Stimulated activated naive CD8-positive, alpha-beta T cell treated with anti-CD3 and anti-CD28 coated beads, Interleukin-15, Interleukin-2, amounts not matched to agents 100 U/mL and 50 U/mL, for 24 hours (primary cell): ENCODE data around the gene CNNM2.
A peak's percentile ranks its signal among the peaks of the same experiment; 100 is the strongest.
"Not testable (repeated sequence)": the region's sequence is repeated elsewhere in the genome, so short reads cannot be mapped to it uniquely, and the experiment has no call there.

Experiments used
- ATAC-seq: fragments of 150-1000 bp; cut with Tn5 transposase; one replicate; pipeline ENCODE4 v1.10.0; 2021
- DNase-seq: peaks from one replicate; pipeline ENCODE4 v3.0.0; 2021

The CNNM2 gene

GRCh38 chr10:103041391-103041790 is 123.3 kb downstream of the CNNM2 start:
- ATAC-seq (no peak), DNase-seq (no peak)

- no peak for ATAC-seq
- DNase-seq: no peak
Observed at GRCh38 chr10:103042129-103042528, 124.0 kb downstream of the CNNM2 start.

- ATAC-seq: no peak
Observed at GRCh38 chr10:103042908-103043307, 124.8 kb downstream of the CNNM2 start.

GRCh38 chr10:103044942-103045489 is 126.9 kb downstream of the CNNM2 start:
- ATAC-seq: no peak
- DNase-seq: no peak

More at GRCh38 chr10:103042908-103043307, 124.8 kb downstream of the CNNM2 start:
- no peak for DNase-seq

GRCh38 chr10:103045961-103046360 is 127.9 kb downstream of the CNNM2 start:
- no peak for ATAC-seq
- no peak for DNase-seq

GRCh38 chr10:103047381-103047780 is 129.3 kb downstream of the CNNM2 start:
- DNase-seq (no peak), ATAC-seq (no peak)

GRCh38 chr10:103049237-103049636 is 131.1 kb downstream of the CNNM2 start:
- ATAC-seq (no peak), DNase-seq (no peak)

- ATAC-seq: peak; percentile 86
- peak; percentile 45 for DNase-seq
Observed at GRCh38 chr10:103053659-103054581, 135.8 kb downstream of the CNNM2 start.

GRCh38 chr10:103054621-103055020 is 136.5 kb downstream of the CNNM2 start:
- peak; percentile 14 for ATAC-seq

GRCh38 chr10:103055105-103055504 is 137.0 kb downstream of the CNNM2 start:
- DNase-seq (no peak), ATAC-seq (no peak)

More at GRCh38 chr10:103054621-103055020, 136.5 kb downstream of the CNNM2 start:
- no peak for DNase-seq

- no peak for ATAC-seq
Observed at GRCh38 chr10:103058034-103058433, 139.9 kb downstream of the CNNM2 start.

GRCh38 chr10:103060575-103060974 is 142.5 kb downstream of the CNNM2 start:
- no peak for DNase-seq
- no peak for ATAC-seq

More at GRCh38 chr10:103058034-103058433, 139.9 kb downstream of the CNNM2 start:
- DNase-seq: no peak

- ATAC-seq (no peak), DNase-seq (no peak)
Observed at GRCh38 chr10:103062854-103063590, 144.9 kb downstream of the CNNM2 start.

GRCh38 chr10:103064956-103065355 is 146.9 kb downstream of the CNNM2 start:
- DNase-seq (no peak), ATAC-seq (no peak)

- no peak for DNase-seq
- ATAC-seq: no peak
Observed at GRCh38 chr10:103066141-103067098, 148.3 kb downstream of the CNNM2 start.

- not testable (repeated sequence) for ATAC-seq, DNase-seq
Observed at GRCh38 chr10:103067099-103067477, 149.0 kb downstream of the CNNM2 start.

GRCh38 chr10:103067484-103067883 is 149.4 kb downstream of the CNNM2 start:
- no peak for ATAC-seq
- DNase-seq: no peak

GRCh38 chr10:103067956-103068355 is 149.9 kb downstream of the CNNM2 start:
- ATAC-seq: no peak
- no peak for DNase-seq

- ATAC-seq: peak; percentile 81
- peak; percentile 72 for DNase-seq
Observed at GRCh38 chr10:103069453-103070331, 151.6 kb downstream of the CNNM2 start.

GRCh38 chr10:103072276-103072675 is 154.2 kb downstream of the CNNM2 start:
- ATAC-seq (no peak), DNase-seq (no peak)

GRCh38 chr10:103072891-103073290 is 154.8 kb downstream of the CNNM2 start:
- DNase-seq (no peak), ATAC-seq (no peak)
